Keratinocyte (primary cell): ENCODE data around the gene DNAJC5G. TPM values are rescaled to one million over a fixed set of nuclear protein-coding genes. Genes with fewer than 3 reads are reported as not detected.

Source experiments
- DNase-seq: peaks from one replicate; pipeline ENCODE4 v3.0.0-alpha.2; 2011; ENCODE audit warnings: low read depth, missing footprints, low spot score
- FAIRE-seq: peaks from 2 replicates; lab custom pipeline; 2011; peaks lifted over from hg19 to GRCh38; lab: Jason Lieb, UNC
- H2AFZ ChIP-seq: 2 replicates; pipeline ENCODE4 v1.6.0; 2012; ENCODE audit warnings: low read length, control low read depth, inconsistent platforms; ENCODE audit not compliant: control insufficient read depth
- H3K27ac ChIP-seq: 2 replicates; pipeline ENCODE4 v1.5.1; 2011; ENCODE audit warnings: low read length; ENCODE audit not compliant: control insufficient read depth, insufficient read depth
- H3K27me3 ChIP-seq: 3 replicates; pipeline ENCODE4 v1.6.0; 2011; ENCODE audit warnings: low read length; ENCODE audit not compliant: control insufficient read depth, insufficient read depth; ENCODE audit errors: extremely low read depth
- H3K36me3 ChIP-seq, 2 experiments: 2 replicates in 1 of 2; 3 replicates in 1 of 2; pipeline ENCODE4 v1.5.1; 2011; ENCODE audit warnings: low read length in 2 of 2, mild to moderate bottlenecking in 1 of 2; ENCODE audit not compliant: control insufficient read depth in 2 of 2, insufficient read depth in 2 of 2; ENCODE audit errors: extremely low read depth in 1 of 2
- H3K4me1 ChIP-seq: 3 replicates; pipeline ENCODE4 v1.5.1; 2011; ENCODE audit warnings: low read length; ENCODE audit not compliant: control insufficient read depth, insufficient read depth; ENCODE audit errors: extremely low read depth
- H3K4me2 ChIP-seq: 3 replicates; pipeline ENCODE4 v1.6.0; 2011; ENCODE audit warnings: low read depth, low read length; ENCODE audit not compliant: control insufficient read depth, insufficient read depth; ENCODE audit errors: extremely low read depth
- H3K4me3 ChIP-seq, 3 experiments: fragments of 200-600 bp in 1 of 3; sonication (generic) in 1 of 3; 2 replicates in 2 of 3; 3 replicates in 1 of 3; pipeline ENCODE4 v1.5.1; 2011 to 2016; ENCODE audit warnings: low read length in 3 of 3, mild to moderate bottlenecking in 3 of 3, control low read depth in 2 of 3, inconsistent platforms in 1 of 3, low read depth in 1 of 3, mixed read lengths in 1 of 3, mixed run types in 1 of 3, moderate library complexity in 1 of 3; ENCODE audit not compliant: control insufficient read depth in 2 of 3, insufficient read depth in 2 of 3; ENCODE audit errors: extremely low read depth in 1 of 3
- H3K79me2 ChIP-seq: 2 replicates; pipeline ENCODE4 v1.6.0; 2012; ENCODE audit warnings: low read length; ENCODE audit not compliant: control insufficient read depth, insufficient read depth
- H3K9ac ChIP-seq: 3 replicates; pipeline ENCODE4 v1.6.0; 2011; ENCODE audit warnings: low read length; ENCODE audit not compliant: control insufficient read depth, insufficient read depth; ENCODE audit errors: extremely low read depth
- H3K9me1 ChIP-seq: 3 replicates; pipeline ENCODE4 v1.6.0; 2011; ENCODE audit warnings: low read length; ENCODE audit not compliant: control insufficient read depth, insufficient read depth; ENCODE audit errors: extremely low read depth
- H3K9me3 ChIP-seq: 2 replicates; pipeline ENCODE4 v1.5.1; 2012; ENCODE audit warnings: low read depth, low read length; ENCODE audit not compliant: control insufficient read depth
- H4K20me1 ChIP-seq: 3 replicates; pipeline ENCODE4 v1.6.0; 2011; ENCODE audit warnings: low read length; ENCODE audit not compliant: control insufficient read depth, insufficient read depth; ENCODE audit errors: extremely low read depth
- CTCF ChIP-seq, 3 experiments: IDR thresholded peaks in 1 of 3; conservative IDR thresholded peaks in 1 of 3; optimal IDR thresholded peaks in 1 of 3; 2 replicates in 2 of 3; 3 replicates in 1 of 3; pipeline versions ENCODE3 to v1.5.1; 2011; ENCODE audit warnings: low read length in 3 of 3, mild to moderate bottlenecking in 3 of 3, moderate library complexity in 2 of 3, control low read depth in 1 of 3, inconsistent platforms in 1 of 3; ENCODE audit not compliant: insufficient read depth in 2 of 3; ENCODE audit errors: extremely low read depth in 1 of 3
- EZH2 ChIP-seq: IDR thresholded peaks from one replicate; pipeline ENCODE4 v1.6.1; 2012; ENCODE audit warnings: inconsistent platforms, mild to moderate bottlenecking, low read length, moderate library complexity
- dilution Hi-C: fragments of 300-500 bp; cut with MboI; formaldehyde crosslinking; loops from one replicate; pipeline ENCODE4 v1.7.0; 2020; ENCODE audit warnings: low sequenced_read_pairs; ENCODE audit not compliant: extremely low pct_ligation_motif_present
- polyA plus RNA-seq, 5 experiments: library from polyadenylated mRNA; depleted of rRNA in 3 of 5; stranded (reverse) in 3 of 5; stranded (forward) in 1 of 5; unstranded in 1 of 5; fragments of >200 nt; gene quantifications; 1 replicate in 1 of 5; 2 replicates in 3 of 5; 3 replicates in 1 of 5; pipeline versions ENCODE4 v1.2.1 to v1.2.3, GENCODE V29; 2011 to 2012; ENCODE audit warnings: missing spikeins in 2 of 5, low read depth in 1 of 5, low replicate concordance in 1 of 5

The DNAJC5G gene
- polyA plus RNA-seq, 1 donor (not counting 4 experiments of a cell fraction or from before 2014, with no cell fraction given), result not detected

GRCh38 chr2:27309651-27310050 lies 34.4 kb downstream of the DNAJC5G start:
- no peak for FAIRE-seq
- TF ChIP-seq CTCF (optimal IDR thresholded peaks at IDR 0.05 in 1 of 3, IDR thresholded peaks at IDR 0.05 in 1 of 3, conservative IDR thresholded peaks at IDR 0.05 in 1 of 3; ENCODE audit: extremely low read depth in 1 of 3, insufficient read depth in 2 of 3, low read length in 3 of 3) (no peak), EZH2 (no peak)
- no peak overlapping the region for H2AFZ ChIP-seq

GRCh38 chr2:27312152-27312551 lies 36.9 kb downstream of the DNAJC5G start:
- H3K4me1 ChIP-seq, result no peaks in the 10 kb centered on the region
- DNase-seq (no peak), FAIRE-seq (no peak)
- no peak overlapping the region for H3K27ac ChIP-seq
- no peaks in the 10 kb centered on the region for H3K79me2 ChIP-seq
- H3K9ac ChIP-seq, result no peak overlapping the region
- no peak for TF ChIP-seq CTCF (optimal IDR thresholded peaks at IDR 0.05 in 1 of 3, IDR thresholded peaks at IDR 0.05 in 1 of 3, conservative IDR thresholded peaks at IDR 0.05 in 1 of 3; ENCODE audit: extremely low read depth in 1 of 3, insufficient read depth in 2 of 3, low read length in 3 of 3)
- TF ChIP-seq EZH2, result no peak
- H3K4me3 ChIP-seq, result no peak overlapping the region
- H2AFZ ChIP-seq, result no peak overlapping the region
- peaks cover 15% of the 10 kb centered on the region for H3K27me3 ChIP-seq
- H3K36me3 ChIP-seq, result peaks cover 8 to 9% of the 10 kb centered on the region in 2 experiments
- no peaks in the 10 kb centered on the region for H3K9me3 ChIP-seq
- no peaks in the 10 kb centered on the region for H3K9me1 ChIP-seq
- no peak overlapping the region for H3K4me2 ChIP-seq
- peaks cover 4% of the 10 kb centered on the region for H4K20me1 ChIP-seq
- dilution Hi-C loops, result no loop called here

More at GRCh38 chr2:27309651-27310050, 34.4 kb downstream of the DNAJC5G start:
- no peaks in the 10 kb centered on the region for H3K79me2 ChIP-seq
- no peak overlapping the region for H3K27ac ChIP-seq
- no peaks in the 10 kb centered on the region for H3K9me1 ChIP-seq
- dilution Hi-C loops, result no loop called here
- peaks cover 2% of the 10 kb centered on the region for H4K20me1 ChIP-seq
- no peaks in the 10 kb centered on the region for H3K4me1 ChIP-seq
- H3K36me3 ChIP-seq, result peaks cover 3 to 5% of the 10 kb centered on the region in 2 experiments
- H3K4me2 ChIP-seq, result no peak overlapping the region
- H3K9ac ChIP-seq, result no peak overlapping the region
- H3K9me3 ChIP-seq, result no peaks in the 10 kb centered on the region
- no peak for DNase-seq
- H3K4me3 ChIP-seq, result no peak overlapping the region
- peaks cover 38% of the 10 kb centered on the region for H3K27me3 ChIP-seq
